OCI-LY1 (cell line): Measurements from ENCODE around the gene LCMT1.
"Not testable (repeated sequence)": the region's sequence is repeated elsewhere in the genome, so short reads cannot be mapped to it uniquely, and the experiment has no call there.

ENCODE experiments used
- H2AFZ ChIP-seq: fragments of 200-600 bp; sonication (generic), shearing (Covaris generic); 2 replicates; pipeline ENCODE4 v1.6.0; 2014; ENCODE audit warnings: antibody characterized with exemption, mild to moderate bottlenecking, low read length
- H3F3A ChIP-seq: fragments of 200-600 bp; sonication (generic), shearing (Covaris generic); 2 replicates; pipeline ENCODE4 v1.6.0; 2014; ENCODE audit warnings: mild to moderate bottlenecking, antibody characterized with exemption, low read length, moderate library complexity; ENCODE audit not compliant: insufficient read depth
- H3K27ac ChIP-seq: fragments of 200-600 bp; sonication (generic); 2 replicates; pipeline ENCODE4 v1.5.1; 2014; ENCODE audit warnings: low read length, mixed run types, mild to moderate bottlenecking, low read depth; ENCODE audit not compliant: poor library complexity, severe bottlenecking
- H3K27me3 ChIP-seq: fragments of 200-600 bp; sonication (generic); 2 replicates; pipeline ENCODE4 v1.6.0; 2014; ENCODE audit warnings: antibody characterized with exemption, mild to moderate bottlenecking, low read length, moderate library complexity; ENCODE audit not compliant: insufficient read depth
- H3K36me3 ChIP-seq: fragments of 200-600 bp; sonication (generic); 2 replicates; pipeline ENCODE4 v1.6.1; 2014; ENCODE audit warnings: mild to moderate bottlenecking, antibody characterized with exemption, low read length, moderate library complexity, mixed read lengths; ENCODE audit not compliant: insufficient read depth
- H3K4me1 ChIP-seq: fragments of 200-600 bp; sonication (generic); 2 replicates; pipeline ENCODE4 v1.5.1; 2014; ENCODE audit warnings: mild to moderate bottlenecking, low read length, moderate library complexity; ENCODE audit not compliant: insufficient read depth, severe bottlenecking
- H3K4me2 ChIP-seq: fragments of 200-600 bp; sonication (generic), shearing (Covaris generic); 2 replicates; pipeline ENCODE4 v1.6.1; 2014; ENCODE audit warnings: low read length
- H3K4me3 ChIP-seq: fragments of 200-600 bp; sonication (generic); 2 replicates; pipeline ENCODE4 v1.5.1; 2014; ENCODE audit warnings: low read length, low read depth, mild to moderate bottlenecking, mixed read lengths; ENCODE audit not compliant: poor library complexity, severe bottlenecking
- H3K79me2 ChIP-seq: fragments of 200-600 bp; shearing (Covaris generic); 2 replicates; pipeline ENCODE4 v1.6.1; 2016; ENCODE audit warnings: mixed run types, low read length, mixed read lengths; ENCODE audit not compliant: insufficient read depth
- H3K9ac ChIP-seq: fragments of 200-600 bp; sonication (generic), shearing (Covaris generic); 2 replicates; pipeline ENCODE4 v1.6.1; 2014; ENCODE audit warnings: mild to moderate bottlenecking, low read length, mixed read lengths
- H3K9me2 ChIP-seq: fragments of 200-600 bp; sonication (generic), shearing (Covaris generic); 2 replicates; pipeline ENCODE4 v1.6.1; 2014; ENCODE audit warnings: low read depth, mild to moderate bottlenecking, low read length, mixed read lengths
- H3K9me3 ChIP-seq: fragments of 200-600 bp; shearing (Covaris generic); 2 replicates; pipeline ENCODE4 v1.6.1; 2014; ENCODE audit warnings: low read length, mixed read lengths
- H4K20me1 ChIP-seq: fragments of 200-600 bp; sonication (generic), shearing (Covaris generic); 2 replicates; pipeline ENCODE4 v1.6.0; 2016; ENCODE audit warnings: mild to moderate bottlenecking, low read length; ENCODE audit not compliant: insufficient read depth
- CTCF ChIP-seq: fragments of 200-600 bp; sonication (generic), shearing (Covaris generic); IDR thresholded peaks from 2 replicates; pipeline ENCODE4 v1.5.1; 2017; ENCODE audit warnings: mild to moderate bottlenecking, antibody characterized with exemption, low read length, moderate library complexity, mixed read lengths
- EZH2 ChIP-seq: fragments of 200-600 bp; sonication (generic), shearing (Covaris generic); IDR thresholded peaks from 2 replicates; pipeline ENCODE4 v1.8.0; 2017; ENCODE audit warnings: borderline replicate concordance, mixed run types, mild to moderate bottlenecking, antibody characterized with exemption, low read length, moderate library complexity, mixed read lengths

The LCMT1 gene

GRCh38 chr16:25176136-25176535 is 64.6 kb downstream of the LCMT1 start:
- no peaks in the 10 kb centered on the region for H3K79me2 ChIP-seq
- no peak overlapping the region for H3K4me2 ChIP-seq
- no peaks in the 10 kb centered on the region for H3K9me2 ChIP-seq
- H3F3A ChIP-seq = no peaks in the 10 kb centered on the region
- H3K4me1 ChIP-seq = no peaks in the 10 kb centered on the region
- H2AFZ ChIP-seq = no peak overlapping the region
- TF ChIP-seq CTCF (no peak), EZH2 (no peak)
- no peak overlapping the region for H3K4me3 ChIP-seq
- no peak overlapping the region for H3K27ac ChIP-seq
- no peaks in the 10 kb centered on the region for H3K27me3 ChIP-seq
- peaks cover 14% of the 10 kb centered on the region for H3K36me3 ChIP-seq
- H3K9ac ChIP-seq = no peak overlapping the region
- H4K20me1 ChIP-seq = no peaks in the 10 kb centered on the region
- no peaks in the 10 kb centered on the region for H3K9me3 ChIP-seq

GRCh38 chr16:25177512-25177830 is 65.9 kb downstream of the LCMT1 start:
- no peaks in the 10 kb centered on the region for H3K9me2 ChIP-seq
- no peak for TF ChIP-seq CTCF
- no peak for TF ChIP-seq EZH2
- H3K9me3 ChIP-seq = no peaks in the 10 kb centered on the region
- H3K9ac ChIP-seq = no peak overlapping the region
- H3K27ac ChIP-seq = no peak overlapping the region
- H3K36me3 ChIP-seq = peaks cover 7% of the 10 kb centered on the region; the same call in 1 of the 2 replicates
- H3F3A ChIP-seq = no peaks in the 10 kb centered on the region
- no peak overlapping the region for H3K4me2 ChIP-seq
- H3K27me3 ChIP-seq = no peaks in the 10 kb centered on the region
- no peaks in the 10 kb centered on the region for H3K4me1 ChIP-seq
- no peaks in the 10 kb centered on the region for H4K20me1 ChIP-seq
- no peak overlapping the region for H2AFZ ChIP-seq
- H3K79me2 ChIP-seq = no peaks in the 10 kb centered on the region
- no peak overlapping the region for H3K4me3 ChIP-seq

- Histone ChIP-seq H3K4me3 (no peak overlapping the region), H2AFZ (no peak overlapping the region), H4K20me1 (no peaks in the 10 kb centered on the region), H3K4me2 (no peak overlapping the region), H3K36me3 (peaks cover 3% of the 10 kb centered on the region; the same call in 1 of the 2 replicates), H3K4me1 (no peaks in the 10 kb centered on the region), H3F3A (no peaks in the 10 kb centered on the region), H3K9me3 (no peaks in the 10 kb centered on the region), H3K9me2 (no peaks in the 10 kb centered on the region), H3K27ac (no peak overlapping the region), H3K9ac (no peak overlapping the region), H3K79me2 (no peaks in the 10 kb centered on the region), H3K27me3 (no peaks in the 10 kb centered on the region)
- TF ChIP-seq EZH2 (no peak), CTCF (no peak)
These were observed 66.5 kb downstream of the LCMT1 start for GRCh38 chr16:25177831-25178688.

- H3K9me2 ChIP-seq, H2AFZ ChIP-seq, H3F3A ChIP-seq, H4K20me1 ChIP-seq, H3K4me1 ChIP-seq, H3K79me2 ChIP-seq, H3K4me2 ChIP-seq, H3K27me3 ChIP-seq, H3K27ac ChIP-seq, H3K9me3 ChIP-seq, H3K9ac ChIP-seq, H3K36me3 ChIP-seq, H3K4me3 ChIP-seq: not testable (repeated sequence)
These were observed 69.7 kb downstream of the LCMT1 start for GRCh38 chr16:25181236-25181635.
